Activated CD4-positive, alpha-beta T cell treated with anti-CD3 and anti-CD28 coated beads for 24 hours (primary cell): ENCODE measurements around the gene DNM3.
"Not testable (repeated sequence)": the region's sequence is repeated elsewhere in the genome, so short reads cannot be mapped to it uniquely, and the experiment has no call there.

ENCODE experiments used
- DNase-seq, 2 donors: peaks; one replicate each; pipeline ENCODE4 v3.0.0-alpha.2; 2020; ENCODE audit warnings: low read depth in 2 of 2

The DNM3 gene

DNA sequence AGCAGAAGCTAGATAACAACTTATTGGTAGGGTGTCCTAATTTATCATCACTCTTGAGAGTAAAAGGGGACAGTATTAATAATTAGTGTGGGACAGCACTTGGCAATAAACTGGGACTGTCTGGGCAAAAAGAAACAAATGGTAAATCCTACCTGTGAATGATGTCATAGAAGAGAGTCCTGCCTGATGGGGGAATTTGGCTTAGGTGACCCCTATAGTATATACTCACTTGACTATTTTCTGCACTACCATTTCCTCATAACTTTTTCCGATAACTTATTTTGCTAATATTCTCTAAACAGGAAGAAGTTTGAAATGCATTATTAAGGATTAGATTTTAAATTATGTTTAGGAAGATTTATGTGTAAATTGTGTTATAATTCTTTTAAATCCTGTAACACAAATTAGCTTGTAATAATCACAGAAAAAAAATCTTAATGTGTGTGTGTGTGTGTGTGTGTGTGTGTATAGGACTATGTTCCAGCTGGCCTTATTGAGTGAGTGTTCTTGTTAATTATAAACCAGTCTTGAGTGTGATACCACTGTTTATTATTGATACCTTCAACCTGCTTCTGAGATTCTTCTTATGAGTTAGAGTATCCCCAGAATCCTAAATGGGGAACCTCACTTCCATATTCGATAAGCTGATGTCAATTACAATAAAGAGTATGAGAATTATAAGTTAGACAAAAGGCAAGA is 435.0 kb downstream of the DNM3 start:
- DNase-seq: no peak

DNA sequence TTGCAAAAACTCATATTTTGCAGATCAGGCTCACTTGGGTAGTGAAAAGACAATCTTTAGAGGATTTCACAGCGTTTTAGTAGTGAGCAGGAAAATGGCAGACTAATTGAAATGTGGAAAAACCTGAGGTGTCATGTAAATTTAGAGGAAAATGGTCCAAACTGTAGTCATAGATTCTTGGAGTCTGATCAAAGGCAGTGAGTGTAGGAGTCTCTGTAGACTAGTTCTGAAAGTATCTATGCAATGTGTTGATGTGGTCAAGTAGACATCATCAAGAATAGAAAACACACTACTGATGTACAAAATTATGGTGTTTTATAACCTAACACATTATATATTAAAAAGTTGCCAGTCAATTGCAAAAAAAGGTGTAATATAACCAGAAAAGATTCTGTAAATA is 436.0 kb downstream of the DNM3 start:
- DNase-seq: no peak

DNA sequence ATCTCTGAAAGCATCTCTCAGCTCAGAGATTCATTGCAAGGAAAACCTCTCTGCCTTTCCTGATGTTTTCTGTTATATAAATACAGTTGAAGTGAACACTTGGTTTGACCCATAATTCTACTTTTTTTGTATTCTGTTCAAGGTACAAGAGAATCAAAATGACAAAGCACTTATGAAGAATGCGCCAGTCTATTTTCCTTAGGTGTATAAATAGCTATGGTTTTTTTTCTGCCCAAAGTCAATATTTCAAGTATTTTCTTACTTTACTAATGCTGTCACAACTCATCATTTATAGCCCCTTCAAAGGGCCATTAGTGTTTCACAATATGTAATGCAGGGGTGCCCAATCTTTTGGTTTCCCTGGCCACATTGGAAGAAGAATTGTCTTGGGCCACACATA is 436.7 kb downstream of the DNM3 start:
- DNase-seq: no peak

DNA sequence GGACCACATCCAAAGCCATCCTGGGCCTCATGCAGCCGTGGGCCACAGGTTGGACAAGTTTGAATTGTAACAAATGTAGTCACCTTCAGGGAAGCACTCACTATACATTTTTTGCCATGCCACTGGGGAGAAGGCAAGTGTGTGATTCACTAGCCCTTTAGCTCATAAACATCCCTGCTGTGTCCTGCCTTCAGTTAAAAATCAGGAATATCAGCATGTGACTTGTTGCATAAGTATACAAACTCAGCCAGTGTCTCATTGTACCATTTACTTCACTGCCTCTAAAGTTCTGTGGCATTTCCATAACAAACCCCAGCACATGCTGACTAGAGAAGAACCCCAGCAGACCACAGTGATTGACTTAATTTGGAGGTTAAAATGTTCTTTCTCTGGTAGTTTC is 437.2 kb downstream of the DNM3 start:
- DNase-seq: no peak

DNA sequence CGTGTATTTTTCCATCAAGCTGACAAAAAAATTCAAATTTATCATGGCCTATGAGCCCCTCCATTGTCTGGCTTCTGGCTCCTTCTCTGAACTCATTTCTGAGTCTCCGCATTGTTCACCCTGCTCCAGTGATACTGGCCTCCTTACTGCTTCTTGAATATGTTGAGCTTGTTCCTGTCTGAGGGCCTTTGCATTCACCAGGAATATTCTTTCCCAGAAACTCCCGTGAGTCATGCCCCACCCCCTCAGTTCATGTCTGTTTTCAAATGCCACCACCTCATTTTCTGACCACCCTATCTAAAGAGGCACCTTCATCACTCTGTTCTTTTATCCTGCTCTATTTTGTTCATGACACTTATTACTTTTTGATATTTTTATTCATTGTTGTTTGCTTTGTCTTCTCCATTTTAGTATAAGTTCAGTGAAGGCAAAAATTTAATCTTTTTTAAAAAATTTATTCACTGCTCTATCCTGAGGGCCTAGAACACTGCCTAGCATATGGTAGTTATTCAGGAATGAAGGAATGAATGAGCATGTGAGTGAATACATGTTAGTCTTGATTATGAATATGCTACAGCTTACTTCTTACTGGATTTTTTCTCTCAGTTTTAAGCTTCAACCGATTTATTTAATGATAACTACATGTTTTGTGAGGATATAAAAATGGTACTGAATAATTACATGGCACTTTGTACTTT is 438.8 kb downstream of the DNM3 start:
- no peak for DNase-seq

DNA sequence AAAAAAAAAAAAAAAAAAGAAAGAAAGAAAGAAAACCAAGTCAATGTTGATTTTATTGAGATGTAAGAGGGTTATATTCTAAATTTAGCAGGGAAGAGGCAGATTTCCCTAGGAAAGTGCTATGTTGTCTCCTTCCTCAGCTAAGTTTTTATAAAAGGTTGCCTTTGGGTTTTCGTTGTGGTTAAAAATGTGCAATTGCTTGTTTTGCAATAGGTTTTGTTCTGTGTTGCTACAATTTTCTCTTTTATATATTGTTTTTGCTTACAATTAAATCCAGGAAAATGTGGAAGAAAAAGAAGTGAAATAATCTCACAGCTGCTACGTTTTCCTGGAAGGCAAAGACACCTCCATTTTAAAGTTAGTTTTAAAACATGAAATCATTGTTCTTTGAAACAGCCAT is 442.5 kb downstream of the DNM3 start:
- no peak for DNase-seq

DNA sequence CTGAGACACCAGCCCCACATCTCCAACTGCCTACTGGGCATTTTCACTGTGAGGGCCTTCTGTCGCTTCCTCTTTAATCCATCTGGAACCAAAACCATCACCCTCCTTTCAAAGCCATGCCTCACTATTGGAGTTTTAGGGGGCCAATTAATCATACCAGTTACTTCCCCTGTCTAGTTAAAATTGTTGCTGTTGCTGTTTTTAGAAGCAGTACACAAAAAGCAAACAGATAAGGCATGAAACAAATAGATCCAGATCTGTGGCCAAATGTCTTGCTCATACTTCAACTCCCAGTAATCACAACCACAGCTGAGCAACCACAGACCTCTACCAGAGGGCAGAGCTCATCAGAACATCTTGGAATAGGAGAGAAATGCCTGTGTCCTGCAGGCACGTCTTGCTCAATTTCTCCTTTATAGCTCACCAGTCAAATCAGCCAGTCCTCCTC is 445.4 kb downstream of the DNM3 start:
- no peak for DNase-seq

DNA sequence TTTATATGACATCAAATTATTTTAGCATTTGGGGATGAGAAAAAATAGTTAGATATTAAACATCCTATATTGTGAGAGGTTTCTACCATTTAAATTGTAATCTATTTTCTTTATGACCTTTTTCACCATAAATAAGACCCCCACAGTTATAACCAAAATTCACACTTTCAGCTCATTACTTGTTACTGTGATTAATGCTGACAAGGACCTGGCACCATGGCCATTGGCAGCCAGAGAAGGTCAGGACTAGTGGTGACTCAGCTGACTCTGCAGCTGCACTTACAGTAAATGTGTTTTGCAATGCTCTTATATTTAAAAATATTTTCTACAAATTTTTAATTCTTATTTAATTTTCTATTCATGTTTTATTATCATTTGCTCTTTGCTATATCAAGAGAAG is 445.9 kb downstream of the DNM3 start:
- DNase-seq: no peak

DNA sequence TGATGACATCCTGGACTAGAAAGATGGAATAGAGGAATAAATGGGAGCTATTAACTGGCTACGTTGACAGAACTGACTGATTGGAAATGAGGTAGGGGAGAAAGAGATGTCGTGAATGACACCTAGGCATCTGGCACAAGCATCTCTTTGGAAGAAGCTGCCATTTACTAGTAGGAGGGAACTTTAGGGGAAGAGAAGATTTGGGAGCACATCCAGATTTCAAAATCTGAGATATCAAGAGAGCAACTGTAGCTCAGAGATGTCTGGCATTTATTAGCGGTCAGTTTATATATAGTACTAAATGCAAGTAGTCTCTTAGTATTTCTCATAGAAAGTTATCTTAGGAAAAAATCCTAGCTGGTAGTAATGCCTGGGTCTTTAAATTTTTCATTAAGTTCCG is 447.3 kb downstream of the DNM3 start:
- DNase-seq: no peak

DNA sequence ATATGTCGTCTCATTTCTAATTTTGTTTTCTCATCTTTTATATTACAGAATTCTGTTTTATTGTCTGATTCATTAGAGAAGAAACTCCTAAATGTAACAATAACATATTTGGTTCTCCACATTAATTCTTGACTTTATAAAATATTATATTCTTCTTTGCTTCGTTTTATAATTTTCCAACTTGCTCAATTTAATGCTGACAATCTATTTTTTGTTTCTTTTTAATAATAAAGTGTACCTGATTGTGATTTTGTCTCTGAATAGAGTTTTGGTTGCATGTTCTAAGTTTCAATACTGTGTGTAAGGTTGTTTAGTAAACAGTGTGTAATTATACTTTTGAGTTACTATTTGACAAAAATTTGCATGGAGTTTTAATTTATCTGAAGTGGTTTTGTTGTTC is 448.1 kb downstream of the DNM3 start:
- no peak for DNase-seq

DNA sequence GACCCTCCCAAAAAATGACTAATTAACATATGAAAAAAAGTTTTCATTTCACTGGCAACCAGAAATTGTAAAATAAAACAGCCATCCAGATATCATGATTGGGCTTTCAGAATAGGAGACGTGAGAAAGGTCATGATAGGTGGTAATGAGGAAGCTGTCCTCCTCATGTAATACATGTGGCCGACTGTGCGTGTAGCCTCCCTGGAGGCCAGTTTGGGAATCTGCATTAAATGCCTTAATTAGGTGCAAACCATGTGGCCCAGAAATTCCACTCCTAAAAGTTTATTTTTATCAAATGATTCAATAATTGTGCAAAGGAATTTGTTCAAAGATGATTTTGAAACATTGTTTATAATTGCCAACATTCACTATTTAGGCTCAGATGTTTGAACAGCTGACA is 451.5 kb downstream of the DNM3 start:
- no peak for DNase-seq

DNA sequence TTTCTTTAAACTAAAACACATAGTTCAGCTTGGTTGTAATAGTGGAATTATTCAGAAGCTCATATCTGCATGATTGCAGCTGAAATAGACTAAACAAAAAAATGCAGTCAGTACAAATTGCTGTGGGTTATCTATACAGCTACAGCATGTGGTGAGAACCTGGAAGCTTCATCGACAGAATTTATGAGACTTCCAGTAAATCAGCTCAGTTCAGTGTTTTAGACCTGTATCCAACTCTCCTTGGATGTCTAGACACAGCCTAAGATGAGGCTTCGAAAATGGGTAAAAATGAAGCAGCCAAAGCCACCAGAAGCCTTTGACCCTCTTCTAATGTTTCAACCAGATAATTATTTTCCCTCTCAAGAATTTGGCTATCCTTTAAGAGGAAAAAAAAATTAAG is 452.1 kb downstream of the DNM3 start:
- DNase-seq: no peak

DNA sequence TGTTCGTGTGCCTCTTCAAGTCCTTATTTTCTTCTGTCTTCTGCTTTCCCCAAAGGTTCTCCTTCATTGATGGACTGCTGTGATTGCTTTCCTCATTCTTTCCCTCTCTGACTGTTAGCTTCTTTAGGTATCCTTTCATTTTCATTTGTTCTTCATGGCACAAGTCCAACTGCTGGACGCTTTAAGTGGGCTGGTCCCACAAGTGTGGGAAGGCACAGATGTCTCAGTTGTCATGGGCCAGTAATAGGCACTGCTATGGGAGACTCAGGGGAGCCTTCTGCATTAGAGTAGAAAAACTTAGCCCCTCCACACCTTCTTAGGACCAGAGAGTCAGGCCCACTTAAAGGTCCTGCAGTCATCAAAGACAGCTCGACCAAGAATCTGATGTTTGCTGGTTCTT is 456.8 kb downstream of the DNM3 start:
- no peak for DNase-seq

DNA sequence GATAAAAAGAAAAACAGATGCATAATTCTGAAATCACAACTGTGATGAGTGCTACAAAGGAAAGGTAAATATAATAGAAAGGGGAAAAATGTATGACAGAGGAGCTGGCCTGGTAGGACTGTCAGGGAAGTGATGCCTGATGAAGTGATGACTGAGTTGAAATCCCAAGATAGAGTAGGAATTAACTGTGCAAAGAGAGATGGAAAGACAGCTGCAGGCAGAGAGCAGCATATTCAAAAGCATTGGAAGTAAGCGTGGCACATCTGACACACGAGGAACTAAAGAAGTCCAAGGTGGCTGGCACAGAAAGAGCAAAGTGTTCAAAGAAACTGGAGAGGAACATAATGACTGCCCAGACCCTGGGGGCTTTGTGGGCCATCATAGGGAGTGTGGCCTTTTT is 457.6 kb downstream of the DNM3 start:
- DNase-seq: no peak

DNA sequence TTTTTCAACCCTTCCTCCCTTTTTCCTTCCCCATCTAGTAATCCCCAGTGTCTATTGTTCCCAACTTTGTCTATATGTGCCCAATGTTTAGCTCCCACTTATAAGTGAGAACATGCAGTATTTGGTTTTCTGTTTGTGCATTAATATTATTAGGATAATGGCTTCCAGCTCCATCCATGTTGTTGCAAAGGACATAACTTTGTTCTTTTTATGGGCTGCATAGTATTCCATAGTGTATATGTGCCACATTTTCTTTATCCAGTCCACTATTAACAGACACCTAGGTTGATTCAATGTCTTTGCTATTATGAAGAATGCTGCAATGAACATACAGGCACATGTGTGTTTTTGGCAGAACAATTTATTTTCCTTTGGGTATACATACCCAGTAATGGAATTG is 458.2 kb downstream of the DNM3 start:
- DNase-seq: no peak

DNA sequence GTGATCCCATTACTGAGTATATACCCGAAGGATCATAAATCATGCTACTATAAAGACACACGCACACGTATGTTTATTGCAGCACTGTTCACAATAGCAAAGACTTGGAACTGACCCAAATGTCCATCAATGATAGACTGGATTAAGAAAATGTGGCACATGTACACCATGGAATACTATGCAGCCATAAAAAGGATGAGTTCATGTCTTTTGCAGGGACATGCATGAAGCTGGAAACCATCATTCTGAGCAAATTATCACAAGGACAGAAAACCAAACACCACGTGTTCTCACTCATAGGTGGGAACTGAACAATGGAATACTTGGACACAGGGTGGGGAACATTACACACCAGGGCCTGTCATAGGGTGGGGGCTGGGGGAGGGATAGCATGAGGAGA is 466.2 kb downstream of the DNM3 start:
- DNase-seq: not testable (repeated sequence)

DNA sequence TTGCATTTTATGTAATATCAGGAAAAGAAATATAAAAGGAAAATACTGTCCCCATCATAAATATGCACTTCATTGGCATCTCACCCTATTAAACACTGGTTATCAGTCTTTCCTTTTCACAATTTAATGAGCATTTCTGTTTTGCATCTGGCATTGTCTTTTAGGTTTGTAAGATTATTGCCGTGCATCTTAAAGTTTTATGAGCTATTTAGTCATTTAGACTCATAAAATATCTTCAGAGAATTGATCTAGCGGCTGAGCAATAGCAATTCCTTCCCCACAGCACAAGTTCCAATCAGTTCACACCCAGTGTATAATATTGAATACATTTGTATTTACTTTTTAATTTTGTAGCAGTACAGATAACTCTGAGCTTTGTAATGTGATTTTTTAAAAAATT is 466.8 kb downstream of the DNM3 start:
- DNase-seq: no peak

DNA sequence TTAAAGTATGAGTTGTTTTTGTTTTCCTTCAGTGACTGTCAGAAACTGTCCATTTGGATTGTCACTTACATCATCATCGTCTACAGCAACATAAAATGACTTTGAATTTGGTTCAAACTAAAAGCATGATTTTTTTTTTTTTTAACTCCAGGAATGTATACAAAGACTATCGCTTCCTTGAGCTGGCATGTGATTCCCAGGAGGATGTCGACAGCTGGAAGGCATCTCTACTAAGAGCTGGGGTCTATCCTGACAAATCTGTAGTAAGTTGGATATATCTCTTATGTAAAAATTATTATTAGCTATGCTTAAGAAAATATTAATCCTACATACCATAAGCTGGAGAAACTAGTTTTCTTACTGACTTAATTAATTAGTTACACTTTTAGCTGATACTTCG is 467.3 kb downstream of the DNM3 start:
- DNase-seq: no peak

DNA sequence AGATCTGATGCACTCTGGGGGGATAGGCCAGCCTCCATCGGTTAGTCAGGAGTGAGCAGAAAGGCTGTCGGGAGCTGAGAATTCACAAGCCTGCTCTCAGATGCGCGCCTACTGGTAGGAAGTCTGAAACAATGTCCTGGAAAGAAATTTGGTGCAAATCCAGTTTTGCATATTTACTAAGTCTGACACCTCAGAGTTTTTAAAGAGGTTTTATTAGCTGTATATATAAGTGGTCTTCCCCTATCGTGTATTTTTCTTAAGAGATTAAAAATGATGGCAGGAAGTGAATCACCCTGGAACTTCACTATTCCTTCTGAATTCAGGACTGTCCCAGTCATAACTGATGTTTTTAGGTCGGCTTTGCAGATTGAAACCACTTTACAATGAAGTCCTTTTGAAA is 479.4 kb downstream of the DNM3 start:
- DNase-seq: no peak

DNA sequence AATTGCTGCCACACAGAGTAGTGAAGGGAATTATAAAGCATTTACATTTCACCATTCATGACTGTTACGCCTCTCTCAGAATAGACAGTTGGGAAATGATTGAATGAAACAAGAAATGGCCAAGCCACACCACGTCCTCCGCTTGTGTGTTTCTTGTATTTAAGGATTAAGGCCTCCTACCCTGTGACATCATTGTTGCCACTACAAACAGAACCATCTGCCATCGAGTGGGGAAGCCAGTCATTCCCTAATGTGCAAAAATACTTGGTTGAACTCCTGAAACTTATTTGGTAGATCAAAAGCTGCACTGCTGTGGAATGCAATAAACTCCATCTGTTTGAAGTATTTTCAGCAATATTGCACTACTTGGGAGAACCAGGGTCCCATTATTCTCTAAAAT is 480.2 kb downstream of the DNM3 start:
- DNase-seq: no peak

DNA sequence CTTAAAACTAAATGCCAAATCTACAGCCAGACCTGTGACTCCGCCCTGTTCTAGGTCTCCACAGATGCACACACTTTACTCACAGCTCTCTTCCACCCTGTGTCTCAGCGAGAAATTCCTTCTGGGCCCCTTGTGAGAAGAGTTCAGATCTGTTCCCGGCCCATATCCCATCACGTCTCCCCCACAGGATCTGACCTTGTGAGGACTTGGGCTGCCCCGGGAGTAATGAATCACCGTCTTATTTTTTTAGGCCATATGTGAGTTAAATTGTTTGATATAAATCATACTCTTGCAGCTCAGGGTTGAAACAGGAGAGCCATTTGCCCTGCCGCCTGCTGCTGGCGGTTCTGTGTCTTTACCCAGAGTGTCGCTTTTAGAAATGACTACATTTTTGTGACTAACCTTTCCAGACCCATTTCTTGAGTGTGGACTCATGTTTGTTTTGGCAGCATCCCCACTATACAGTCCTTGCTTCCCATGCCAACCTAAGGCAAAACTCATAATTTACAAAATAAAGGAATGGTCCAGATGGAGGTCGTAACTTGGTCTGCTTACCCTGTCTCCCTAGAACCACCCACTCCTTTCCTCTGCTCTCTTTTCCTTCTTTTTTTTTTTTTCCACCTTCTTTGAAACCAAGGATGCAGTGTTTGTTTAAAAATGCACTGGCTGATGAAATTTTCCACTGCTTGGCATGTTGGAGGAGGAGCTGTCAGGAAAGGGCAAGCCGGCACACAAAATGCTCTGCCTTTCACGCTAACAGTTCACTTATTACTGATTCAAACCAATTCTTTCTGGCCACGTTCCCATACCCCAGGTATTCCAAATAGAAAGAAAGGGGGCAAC is 481.1 kb downstream of the DNM3 start:
- DNase-seq: no peak

DNA sequence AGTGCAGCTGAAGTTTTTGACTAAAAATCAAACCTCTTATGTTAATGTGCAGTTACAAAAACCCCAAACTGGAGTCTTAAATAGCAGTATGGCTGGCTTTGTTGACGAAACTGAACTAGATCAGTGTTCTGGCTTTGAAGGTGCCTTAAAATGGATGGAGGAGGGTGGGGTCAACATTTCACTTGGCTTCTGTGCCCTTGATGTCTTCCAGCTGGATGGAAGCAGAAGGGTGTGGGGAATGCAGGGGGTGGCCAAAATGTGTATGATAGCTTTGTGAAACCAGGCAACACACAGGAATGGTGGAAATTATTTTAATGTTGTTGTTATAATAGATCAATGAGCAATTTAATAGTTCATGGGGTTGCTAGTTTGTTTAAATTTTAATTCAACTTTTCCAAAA is 482.4 kb downstream of the DNM3 start:
- no peak for DNase-seq

DNA sequence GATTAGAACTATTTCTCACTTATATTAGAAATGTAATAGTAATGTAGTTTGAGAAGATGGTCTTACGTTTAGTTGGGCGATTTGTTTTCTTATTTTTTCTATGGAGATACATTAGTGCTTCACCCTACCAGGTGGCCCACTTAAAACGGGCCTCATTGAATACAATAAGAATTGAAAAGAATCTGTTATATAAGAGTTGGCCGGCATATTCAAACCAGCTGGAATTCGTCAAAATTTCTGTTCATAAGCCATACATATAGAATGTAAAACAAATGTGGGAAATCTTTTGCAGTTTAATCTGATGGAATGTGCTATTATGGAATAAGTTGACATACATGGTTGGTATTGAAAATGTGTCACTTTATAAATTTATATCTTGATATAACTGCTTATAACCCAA is 482.8 kb downstream of the DNM3 start:
- no peak for DNase-seq
